ENCODE data around the gene RIPK1. TPM values are rescaled to one million over a fixed set of nuclear protein-coding genes. Genes with fewer than 3 reads are reported as not detected.

The RIPK1 gene
- polyA plus RNA-seq, 1 of the 3 experiments (the other 2 are of a cell fraction), result 12.0 TPM

- TF ChIP-seq, protein P1, sequence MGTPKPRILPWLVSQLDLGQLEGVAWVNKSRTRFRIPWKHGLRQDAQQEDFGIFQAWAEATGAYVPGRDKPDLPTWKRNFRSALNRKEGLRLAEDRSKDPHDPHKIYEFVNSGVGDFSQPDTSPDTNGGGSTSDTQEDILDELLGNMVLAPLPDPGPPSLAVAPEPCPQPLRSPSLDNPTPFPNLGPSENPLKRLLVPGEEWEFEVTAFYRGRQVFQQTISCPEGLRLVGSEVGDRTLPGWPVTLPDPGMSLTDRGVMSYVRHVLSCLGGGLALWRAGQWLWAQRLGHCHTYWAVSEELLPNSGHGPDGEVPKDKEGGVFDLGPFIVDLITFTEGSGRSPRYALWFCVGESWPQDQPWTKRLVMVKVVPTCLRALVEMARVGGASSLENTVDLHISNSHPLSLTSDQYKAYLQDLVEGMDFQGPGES (IDR thresholded peaks at IDR 0.05; ENCODE audit: low read depth, low read length), result no peak
- TF ChIP-seq, protein P2, sequence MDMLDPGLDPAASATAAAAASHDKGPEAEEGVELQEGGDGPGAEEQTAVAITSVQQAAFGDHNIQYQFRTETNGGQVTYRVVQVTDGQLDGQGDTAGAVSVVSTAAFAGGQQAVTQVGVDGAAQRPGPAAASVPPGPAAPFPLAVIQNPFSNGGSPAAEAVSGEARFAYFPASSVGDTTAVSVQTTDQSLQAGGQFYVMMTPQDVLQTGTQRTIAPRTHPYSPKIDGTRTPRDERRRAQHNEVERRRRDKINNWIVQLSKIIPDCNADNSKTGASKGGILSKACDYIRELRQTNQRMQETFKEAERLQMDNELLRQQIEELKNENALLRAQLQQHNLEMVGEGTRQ (IDR thresholded peaks at IDR 0.05; ENCODE audit: borderline replicate concordance, low read depth, low read length), result no peak
- TF ChIP-seq NFIC (IDR thresholded peaks at IDR 0.05; ENCODE audit: borderline replicate concordance) (no peak; the same call in 1 of the 2 replicates), RCOR1 (IDR thresholded peaks at IDR 0.05; ENCODE audit: low read length) (peak; percentile 33; the same call in 1 of the 2 replicates)
- TF ChIP-seq, protein P3, sequence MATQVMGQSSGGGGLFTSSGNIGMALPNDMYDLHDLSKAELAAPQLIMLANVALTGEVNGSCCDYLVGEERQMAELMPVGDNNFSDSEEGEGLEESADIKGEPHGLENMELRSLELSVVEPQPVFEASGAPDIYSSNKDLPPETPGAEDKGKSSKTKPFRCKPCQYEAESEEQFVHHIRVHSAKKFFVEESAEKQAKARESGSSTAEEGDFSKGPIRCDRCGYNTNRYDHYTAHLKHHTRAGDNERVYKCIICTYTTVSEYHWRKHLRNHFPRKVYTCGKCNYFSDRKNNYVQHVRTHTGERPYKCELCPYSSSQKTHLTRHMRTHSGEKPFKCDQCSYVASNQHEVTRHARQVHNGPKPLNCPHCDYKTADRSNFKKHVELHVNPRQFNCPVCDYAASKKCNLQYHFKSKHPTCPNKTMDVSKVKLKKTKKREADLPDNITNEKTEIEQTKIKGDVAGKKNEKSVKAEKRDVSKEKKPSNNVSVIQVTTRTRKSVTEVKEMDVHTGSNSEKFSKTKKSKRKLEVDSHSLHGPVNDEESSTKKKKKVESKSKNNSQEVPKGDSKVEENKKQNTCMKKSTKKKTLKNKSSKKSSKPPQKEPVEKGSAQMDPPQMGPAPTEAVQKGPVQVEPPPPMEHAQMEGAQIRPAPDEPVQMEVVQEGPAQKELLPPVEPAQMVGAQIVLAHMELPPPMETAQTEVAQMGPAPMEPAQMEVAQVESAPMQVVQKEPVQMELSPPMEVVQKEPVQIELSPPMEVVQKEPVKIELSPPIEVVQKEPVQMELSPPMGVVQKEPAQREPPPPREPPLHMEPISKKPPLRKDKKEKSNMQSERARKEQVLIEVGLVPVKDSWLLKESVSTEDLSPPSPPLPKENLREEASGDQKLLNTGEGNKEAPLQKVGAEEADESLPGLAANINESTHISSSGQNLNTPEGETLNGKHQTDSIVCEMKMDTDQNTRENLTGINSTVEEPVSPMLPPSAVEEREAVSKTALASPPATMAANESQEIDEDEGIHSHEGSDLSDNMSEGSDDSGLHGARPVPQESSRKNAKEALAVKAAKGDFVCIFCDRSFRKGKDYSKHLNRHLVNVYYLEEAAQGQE (IDR thresholded peaks at IDR 0.05; ENCODE audit: low read depth, low read length), result peak; percentile 61
Measured at GRCh38 chr6:3068329-3069214, at the start of gene RIPK1 (continued).

DNA sequence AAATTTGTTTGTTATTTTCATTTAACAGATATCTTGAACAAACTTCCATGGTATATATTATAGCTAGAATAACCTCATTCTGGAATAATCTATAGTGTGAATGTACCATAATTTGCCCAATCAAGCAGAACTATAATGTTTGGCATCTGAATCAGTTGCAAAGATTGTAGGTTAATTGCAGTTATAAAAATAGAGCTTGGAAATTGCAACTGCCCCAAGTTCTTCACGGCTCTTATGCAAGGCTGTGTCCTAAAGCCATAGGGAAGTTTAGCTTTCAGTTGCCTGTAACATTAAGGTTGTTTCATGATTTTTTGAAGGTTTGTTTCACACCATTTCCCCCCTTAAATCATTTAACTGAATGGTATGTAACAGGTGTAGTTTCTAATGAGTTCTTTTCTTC lies 49.2 kb upstream of the RIPK1 start:
- Histone ChIP-seq H3K27me3 (ENCODE audit: insufficient read depth) (no peaks in the 10 kb centered on the region), H3K79me2 (ENCODE audit: insufficient read depth) (no peaks in the 10 kb centered on the region), H2AFZ (ENCODE audit: low read depth) (no peak overlapping the region), H3K4me1 (ENCODE audit: control insufficient read depth in 1 of 2, insufficient read depth in 2 of 2, low read depth in 1 of 2, low read length in 1 of 2) (peaks cover 0 to 3% of the 10 kb centered on the region in 2 experiments; a peak in 1 of 4 replicates), H3K9me3 (no peaks in the 10 kb centered on the region), H3K27ac (ENCODE audit: low read depth in 2 of 2, low read length in 1 of 2) (no peak overlapping the region), H3K4me2 (no peak overlapping the region), H3K4me3 (ENCODE audit: low read depth in 2 of 2, low read length in 1 of 2) (no peak overlapping the region), H4K20me1 (ENCODE audit: insufficient read depth) (no peaks in the 10 kb centered on the region), H3K9me2 (no peaks in the 10 kb centered on the region), H3K9ac (no peak overlapping the region), H3K36me3 (replicated peaks in 1 of 2; ENCODE audit: control insufficient read depth in 1 of 2, insufficient read depth in 2 of 2, low read length in 1 of 2) (peaks cover 0 to 9% of the 10 kb centered on the region in 2 experiments), H3F3A (replicated peaks; ENCODE audit: insufficient read depth) (no peaks in the 10 kb centered on the region)
- 100% methylated on average over 1 of the region's 1 CpG for WGBS (ENCODE audit: low lambda C conversion rate)
- DNase-seq, result no peak
- POLR2A ChIA-PET, result no interaction called here
- CTCF ChIA-PET, result interaction anchor here (0.8 to 1.5 kb wide), 3 partner anchors 9 to 67 kb away, joined by 3 to 5 read pairs (median 4); no protein-coding TSS in a partner anchor
- TF ChIP-seq JUND (IDR thresholded peaks at IDR 0.05), result no peak
- no peak for TF ChIP-seq EZH2phosphoT487 (IDR thresholded peaks at IDR 0.05; ENCODE audit: borderline replicate concordance, low read depth)
- TF ChIP-seq RAD21 (IDR thresholded peaks at IDR 0.05; ENCODE audit: low read length), result no peak
- TF ChIP-seq RXRA (IDR thresholded peaks at IDR 0.05; ENCODE audit: borderline replicate concordance, low read depth), result no peak
- no peak for TF ChIP-seq SIN3A (IDR thresholded peaks at IDR 0.05; ENCODE audit: borderline replicate concordance, low read depth, low read length)
- no peak for TF ChIP-seq FOXM1 (IDR thresholded peaks at IDR 0.05; ENCODE audit: low read depth)
- TF ChIP-seq TAF1 (IDR thresholded peaks at IDR 0.05; ENCODE audit: borderline replicate concordance, low read depth, low read length), result no peak

Measured in SK-N-SH (cell line).